ENCODE data around the gene GCNT1. TPM values are rescaled to one million over a fixed set of nuclear protein-coding genes. Genes with fewer than 3 reads are reported as not detected.
"Not testable (repeated sequence)": the region's sequence is repeated elsewhere in the genome, so short reads cannot be mapped to it uniquely, and the experiment has no call there.

The GCNT1 gene
- total RNA-seq, 1 donor from 2014 or later: 7.7 TPM

GRCh38 chr9:76519075-76519835 is 60.3 kb downstream of the GCNT1 start:
- no peak for DNase-seq (ENCODE audit: low read depth)
- H3K4me3 ChIP-seq (ENCODE audit: low read depth, low read length): no peak overlapping the region
- no peak for TF ChIP-seq CTCF (conservative IDR thresholded peaks at IDR 0.05; ENCODE audit: low read depth, low read length)

- TF ChIP-seq CTCF (conservative IDR thresholded peaks at IDR 0.05; ENCODE audit: low read depth, low read length): no peak
- peak; percentile 29 for DNase-seq (ENCODE audit: low read depth)
- H3K4me3 ChIP-seq (ENCODE audit: low read depth, low read length): no peak overlapping the region
These were observed 62.3 kb downstream of the GCNT1 start for GRCh38 chr9:76521244-76521681.

- no peak for TF ChIP-seq CTCF (conservative IDR thresholded peaks at IDR 0.05; ENCODE audit: low read depth, low read length)
- H3K4me3 ChIP-seq (ENCODE audit: low read depth, low read length): no peak overlapping the region
- peak; percentile 48 for DNase-seq (ENCODE audit: low read depth)
These were observed 62.9 kb downstream of the GCNT1 start for GRCh38 chr9:76521906-76522305.

GRCh38 chr9:76523617-76524200 is 64.7 kb downstream of the GCNT1 start:
- DNase-seq (ENCODE audit: low read depth); H3K4me3 ChIP-seq (ENCODE audit: low read depth, low read length): not testable (repeated sequence)

- DNase-seq (ENCODE audit: low read depth): no peak
- H3K4me3 ChIP-seq (ENCODE audit: low read depth, low read length): no peak overlapping the region
- no peak for TF ChIP-seq CTCF (conservative IDR thresholded peaks at IDR 0.05; ENCODE audit: low read depth, low read length)
These were observed 66.2 kb downstream of the GCNT1 start for GRCh38 chr9:76525196-76525595.

- TF ChIP-seq CTCF (conservative IDR thresholded peaks at IDR 0.05; ENCODE audit: low read depth, low read length): no peak
- H3K4me3 ChIP-seq (ENCODE audit: low read depth, low read length): no peak overlapping the region
- no peak for DNase-seq (ENCODE audit: low read depth)
These were observed 67.0 kb downstream of the GCNT1 start for GRCh38 chr9:76526026-76526425.

GRCh38 chr9:76528056-76528455 is 69.1 kb downstream of the GCNT1 start:
- no peak overlapping the region for H3K4me3 ChIP-seq (ENCODE audit: low read depth, low read length)
- DNase-seq (ENCODE audit: low read depth): no peak

More at GRCh38 chr9:76528056-76528455, 69.1 kb downstream of the GCNT1 start:
- no peak for TF ChIP-seq CTCF (conservative IDR thresholded peaks at IDR 0.05; ENCODE audit: low read depth, low read length)

All from epithelial cell of proximal tubule (primary cell).